Stimulated activated CD4-positive, alpha-beta T cell treated with anti-CD3 and anti-CD28 coated beads, Interleukin-15, amount 100 ng/mL, for 48 hours (primary cell): ENCODE data around the gene SLC30A1.
"Not testable (repeated sequence)": the region's sequence is repeated elsewhere in the genome, so short reads cannot be mapped to it uniquely, and the experiment has no call there.

ENCODE experiments used
- DNase-seq, 2 donors: peaks; one replicate each; pipeline ENCODE4 v3.0.0-alpha.2; 2020; ENCODE audit warnings: low read depth in 2 of 2

The SLC30A1 gene

DNA sequence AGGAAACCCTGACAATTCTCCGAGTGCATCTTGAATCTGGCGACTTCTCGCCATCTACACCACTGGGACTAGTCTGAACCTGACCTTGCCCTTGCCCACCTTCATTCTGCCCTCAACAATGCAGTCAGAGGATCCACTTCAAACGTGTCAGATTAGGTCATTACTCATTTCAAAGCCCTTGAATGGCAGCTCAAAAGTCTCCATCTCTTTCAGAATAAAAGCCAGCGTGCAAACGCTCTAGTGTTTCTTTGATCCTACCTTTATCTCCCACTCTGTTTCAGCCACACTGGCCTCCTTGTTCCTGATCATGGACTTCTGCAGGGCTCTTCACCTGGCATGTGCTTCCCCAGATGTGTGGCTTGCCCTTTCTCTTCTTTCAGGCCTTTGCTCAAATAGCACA, 31.3 kb downstream of the SLC30A1 start:
- DNase-seq, result no peak

DNA sequence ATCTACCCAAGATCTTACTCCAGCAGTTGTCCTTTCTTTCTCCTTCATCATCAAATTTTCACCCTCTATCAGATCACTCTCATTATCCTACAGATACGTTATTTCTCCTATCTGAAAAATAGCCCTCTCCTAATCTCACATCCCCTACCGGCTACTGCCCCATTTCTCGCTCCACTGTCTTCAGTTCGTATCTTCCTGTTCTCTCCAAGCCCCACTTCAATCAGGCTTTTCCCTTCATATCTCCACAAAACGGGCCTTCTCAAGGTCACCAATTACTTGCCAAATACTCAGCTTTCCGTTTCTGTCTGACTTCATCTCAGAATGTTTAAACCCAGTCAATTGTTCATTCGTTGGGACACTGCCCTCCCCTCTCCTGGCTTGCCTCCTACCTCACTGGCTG, 32.4 kb downstream of the SLC30A1 start:
- no peak for DNase-seq

DNA sequence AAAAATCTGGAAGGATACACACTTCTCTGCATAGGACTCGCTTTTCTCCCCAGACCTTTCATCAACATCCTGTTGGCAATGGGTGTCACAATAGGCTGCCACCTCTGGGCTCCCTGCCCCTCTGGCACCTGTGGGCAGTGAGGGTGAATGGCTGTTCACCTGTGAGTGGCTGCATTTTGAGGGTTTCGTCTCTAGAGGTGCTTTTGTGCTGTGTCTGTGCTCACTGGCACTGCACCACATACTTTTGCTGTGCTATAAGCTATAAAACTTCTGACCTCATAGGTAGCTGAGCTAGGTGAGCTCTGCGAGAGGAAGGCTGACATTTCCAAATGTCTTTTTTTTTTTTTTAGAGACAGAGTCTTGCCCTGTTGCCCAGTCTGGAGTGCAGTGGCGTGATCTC, 35.9 kb downstream of the SLC30A1 start:
- no peak for DNase-seq

DNA sequence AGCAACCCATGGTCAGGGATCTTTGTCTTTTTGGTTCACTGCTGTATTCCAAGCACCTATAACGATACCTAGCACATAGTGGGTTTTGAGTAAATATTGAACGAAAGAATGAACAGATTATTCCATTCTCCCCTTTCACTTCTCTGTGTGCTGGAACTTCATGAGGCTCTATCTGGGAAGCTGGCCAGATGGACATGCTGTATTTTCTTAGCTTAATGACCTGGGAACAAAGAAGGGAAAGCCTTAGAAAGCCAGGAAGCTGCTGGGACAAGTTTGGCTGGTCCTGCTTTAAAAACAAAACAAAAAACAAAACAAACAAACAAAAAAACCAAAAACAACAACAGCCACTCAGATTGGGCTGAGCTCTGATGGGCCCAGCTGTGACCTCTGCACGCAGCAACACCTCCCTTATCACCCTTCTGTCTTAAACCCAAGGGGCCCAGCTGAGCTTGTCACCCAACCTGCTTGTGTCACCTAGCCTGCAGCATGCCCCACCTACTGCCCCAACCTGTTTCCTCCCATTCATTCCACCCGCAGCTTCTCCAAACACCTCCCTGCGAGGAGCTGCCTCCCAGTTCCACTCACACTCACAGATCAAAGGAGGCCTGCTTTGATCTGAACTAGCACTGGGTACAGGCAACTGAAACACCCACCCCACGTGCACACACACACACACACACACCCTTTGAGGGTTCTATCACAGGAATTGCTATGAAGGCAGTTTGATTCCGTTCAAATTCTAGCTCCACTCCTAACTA, 37.1 kb downstream of the SLC30A1 start:
- DNase-seq, result no peak

DNA sequence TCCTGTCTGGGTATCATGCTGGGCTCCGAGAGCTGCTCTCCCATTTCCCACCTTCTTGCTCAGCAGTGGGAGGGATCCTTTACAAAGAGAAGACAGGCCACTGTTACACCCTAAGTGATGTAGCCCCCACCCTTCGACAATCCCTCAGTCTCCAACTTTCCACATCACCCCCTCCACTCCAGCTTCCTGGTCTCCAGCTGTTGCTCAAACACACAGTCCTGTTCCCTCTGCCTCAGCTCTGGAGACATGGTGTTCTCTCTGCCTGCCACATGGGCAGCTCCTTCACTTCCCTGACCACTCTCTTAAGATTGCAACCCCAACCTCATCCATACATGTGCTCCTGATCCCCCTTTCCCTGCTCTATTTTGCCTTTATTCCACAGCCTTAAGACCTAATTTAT, 37.7 kb downstream of the SLC30A1 start:
- no peak for DNase-seq

DNA sequence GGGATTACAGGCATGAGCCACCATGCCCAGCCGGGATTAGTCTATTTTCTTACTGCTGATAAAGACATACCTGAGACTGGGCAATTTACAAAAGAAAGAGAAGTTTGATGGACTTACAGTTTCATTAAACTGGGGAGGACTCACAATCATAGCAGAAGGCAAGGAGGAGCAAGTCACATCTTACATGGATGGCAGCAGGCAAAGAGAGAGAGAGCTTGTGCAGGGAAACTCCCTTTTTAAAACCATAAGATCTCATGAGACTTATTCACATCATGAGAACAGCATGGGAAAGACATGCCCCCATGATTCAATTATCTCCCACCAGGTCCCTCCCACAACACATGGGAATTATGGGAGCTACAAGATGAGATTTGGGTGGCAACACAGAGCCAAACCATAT, 38.1 kb downstream of the SLC30A1 start:
- not testable (repeated sequence) for DNase-seq

DNA sequence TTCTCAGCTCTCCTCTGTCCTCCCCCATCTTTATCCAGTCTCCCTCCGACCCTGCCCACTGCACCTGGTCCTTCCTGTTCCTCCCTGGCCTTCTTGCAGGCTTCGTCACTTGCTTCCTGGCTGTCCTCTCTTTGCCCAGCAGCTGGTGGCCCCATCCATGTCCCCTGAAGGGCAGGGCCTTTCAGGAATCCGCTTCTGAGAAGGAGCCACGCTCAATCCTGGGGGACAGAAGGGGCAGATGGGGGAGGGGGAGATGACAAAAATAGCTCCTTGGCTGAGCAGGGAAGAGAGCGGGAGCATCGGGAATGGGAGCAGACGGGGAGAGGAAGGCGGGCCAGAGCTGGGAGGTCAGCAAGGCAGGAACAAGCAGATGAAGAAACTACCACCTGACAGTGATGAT, 40.7 kb downstream of the SLC30A1 start:
- no peak for DNase-seq

DNA sequence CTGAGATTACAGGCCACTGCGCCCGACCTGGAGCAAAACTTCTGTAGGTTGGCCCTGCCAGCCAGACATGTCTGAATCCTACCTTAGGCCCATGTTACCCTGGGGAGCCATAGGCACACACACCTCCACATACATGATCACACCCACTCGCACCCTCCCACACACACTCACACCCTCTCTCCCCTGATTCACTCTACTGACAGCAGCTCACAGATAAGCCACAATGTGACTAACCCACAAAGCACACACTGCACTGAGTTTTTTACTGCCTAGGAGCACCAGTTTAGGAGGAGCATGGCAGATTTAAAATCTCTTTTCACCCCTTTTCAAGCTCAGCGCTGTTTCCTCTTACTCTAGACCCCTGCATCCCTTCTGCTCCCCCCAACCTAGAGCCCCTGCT, 41.7 kb downstream of the SLC30A1 start:
- DNase-seq, result no peak

DNA sequence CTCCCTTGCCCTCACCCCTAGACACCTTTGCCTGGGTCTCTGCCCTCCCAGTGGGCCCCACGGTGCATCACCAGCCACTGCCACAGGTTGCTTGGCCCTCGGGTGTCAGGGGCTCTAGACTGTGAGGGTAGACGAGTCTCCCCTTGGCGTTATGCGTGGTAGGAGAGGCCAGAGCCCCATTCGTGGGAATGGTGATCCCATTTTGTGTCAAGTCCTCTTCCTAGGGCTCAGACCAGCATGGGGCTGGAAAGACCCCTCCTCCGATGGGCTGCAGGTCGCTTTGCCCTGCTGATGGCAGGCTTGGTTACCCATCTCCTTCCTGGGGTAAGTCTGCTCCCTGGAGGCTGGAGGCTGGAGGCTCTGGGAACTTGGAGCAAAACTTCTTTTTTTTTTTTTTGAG, 42.4 kb downstream of the SLC30A1 start:
- DNase-seq, result no peak

DNA sequence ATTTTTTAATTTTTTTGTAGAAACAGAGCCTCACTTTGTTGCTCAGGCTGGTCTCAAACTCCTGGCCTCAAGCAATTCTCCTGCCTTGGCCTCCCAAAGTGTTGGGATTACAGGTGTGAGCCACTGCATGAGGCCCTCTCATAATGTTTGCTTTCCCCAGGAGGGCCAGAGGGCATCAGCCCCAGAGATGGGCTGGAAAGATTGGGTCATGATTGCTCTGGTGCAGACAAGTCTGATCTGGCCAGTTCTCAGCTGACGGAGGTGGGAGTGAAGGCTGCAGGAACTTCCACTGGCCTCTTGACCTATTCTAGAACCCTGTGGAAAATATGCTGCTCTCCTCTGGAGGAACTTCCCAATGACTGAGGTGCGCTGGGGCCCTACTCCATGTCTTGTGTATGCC, 43.6 kb downstream of the SLC30A1 start:
- no peak for DNase-seq

DNA sequence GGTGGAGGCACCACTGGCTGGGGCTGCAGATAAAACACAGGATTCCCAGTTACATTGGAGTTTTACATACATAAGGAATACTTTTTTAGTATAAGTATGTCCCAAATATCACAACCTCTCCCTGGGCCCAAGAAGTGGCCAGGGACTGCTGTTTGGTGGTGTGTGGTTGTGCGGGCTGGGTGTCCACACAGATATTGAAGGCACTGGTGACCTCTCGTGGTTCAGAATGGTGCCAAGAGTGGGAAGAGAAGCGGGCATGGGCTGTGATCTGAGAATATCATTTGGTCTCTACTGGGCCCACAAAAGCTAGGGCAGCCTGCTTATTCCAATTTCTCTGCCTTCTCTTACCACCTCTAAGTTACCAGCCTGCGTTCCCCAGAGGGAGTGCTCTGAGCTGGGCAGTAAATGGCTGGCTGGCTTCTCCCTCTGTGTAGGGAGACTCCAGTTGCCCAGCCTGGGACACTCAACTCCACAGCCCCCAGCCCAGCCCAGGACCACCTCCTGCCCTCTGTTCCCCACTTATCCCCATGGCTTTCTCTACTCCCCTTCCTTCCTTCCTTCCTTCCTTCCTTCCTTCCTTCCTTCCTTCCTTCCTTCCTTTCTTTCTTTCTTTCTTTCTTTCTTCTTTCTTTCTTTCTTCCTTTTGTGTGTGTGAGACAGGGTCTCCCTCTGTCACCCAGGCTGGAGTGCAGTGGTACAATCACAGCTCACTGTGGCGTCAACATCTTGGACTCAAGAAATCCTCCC, 44.2 kb downstream of the SLC30A1 start:
- DNase-seq, result no peak

DNA sequence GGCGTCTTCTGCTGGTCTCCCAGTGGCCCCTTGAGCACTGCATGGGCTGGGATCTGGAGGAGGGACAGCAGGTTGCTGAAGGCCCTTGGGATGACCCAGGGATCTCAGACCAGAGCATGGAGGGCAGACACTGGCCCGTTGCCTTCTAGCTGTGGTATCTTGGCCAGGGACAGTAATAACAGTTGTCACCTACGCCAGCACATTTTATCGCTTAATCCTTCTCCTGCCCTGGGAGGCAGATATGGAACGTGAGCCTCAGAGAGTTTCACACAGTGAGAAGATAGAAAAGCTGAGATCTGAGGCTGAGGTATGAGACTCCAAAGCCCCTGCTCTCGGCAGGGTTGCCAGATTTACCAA, 46.9 kb downstream of the SLC30A1 start:
- DNase-seq, result no peak

DNA sequence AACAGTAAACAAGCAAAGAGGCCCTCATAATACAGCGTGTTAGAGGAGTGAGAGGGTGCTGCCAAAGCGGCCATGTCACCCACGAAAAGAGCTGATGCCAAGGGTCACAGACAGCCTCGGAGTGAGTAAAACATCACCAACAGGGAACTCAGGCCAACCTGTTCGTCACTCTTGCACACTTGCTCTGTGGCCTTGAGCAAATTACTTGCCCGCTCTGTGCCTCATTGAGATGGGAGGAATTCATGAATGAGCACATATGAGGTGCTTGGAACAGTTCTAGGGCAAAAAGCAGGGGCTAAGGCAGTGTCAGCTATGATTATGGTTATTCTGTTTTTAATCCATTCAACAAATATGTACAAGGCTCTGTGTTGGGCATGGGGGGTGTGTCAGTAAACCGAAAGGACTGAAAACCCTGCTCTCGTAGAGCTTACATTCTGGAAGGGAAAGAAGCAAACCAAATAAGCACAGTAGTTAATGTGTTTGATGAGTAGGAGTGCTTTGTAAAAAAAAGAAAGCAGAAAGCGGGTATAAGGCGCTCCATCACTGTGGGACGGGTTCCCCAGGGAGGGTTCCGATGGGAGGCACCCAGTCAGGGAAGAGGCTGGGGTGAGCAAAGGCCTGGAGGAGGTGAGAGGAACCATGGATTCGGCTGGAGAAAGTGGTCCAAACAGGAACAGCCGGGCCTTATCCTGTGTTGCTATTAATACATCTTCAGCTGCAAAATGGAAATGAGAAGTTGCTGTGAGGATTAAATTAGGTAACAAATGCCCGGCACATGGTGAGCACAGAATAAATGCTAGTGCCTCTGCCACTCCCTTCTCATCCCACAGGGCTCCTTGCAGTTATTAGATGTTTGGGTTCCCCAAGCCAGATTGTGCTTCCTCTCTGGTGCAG, 47.5 kb downstream of the SLC30A1 start:
- no peak for DNase-seq

DNA sequence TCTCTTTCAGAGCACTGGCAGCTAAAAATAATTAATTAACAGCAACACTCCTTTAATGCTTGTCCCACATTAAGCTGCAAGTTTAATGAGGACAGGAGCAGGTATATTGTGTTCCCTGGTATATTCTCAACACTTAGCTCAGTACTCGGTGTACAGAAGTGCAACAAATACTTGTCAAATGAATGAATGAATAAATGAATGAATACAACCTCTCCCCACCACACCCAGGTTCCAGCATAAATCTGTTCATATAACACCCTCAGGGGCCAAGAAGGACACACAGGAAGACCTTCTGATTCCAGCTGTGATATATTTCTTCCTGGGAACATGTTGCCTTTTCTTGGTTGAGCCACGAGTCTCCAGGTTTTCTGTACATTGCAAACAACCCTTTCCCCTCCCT, 48.9 kb downstream of the SLC30A1 start:
- DNase-seq, result no peak

DNA sequence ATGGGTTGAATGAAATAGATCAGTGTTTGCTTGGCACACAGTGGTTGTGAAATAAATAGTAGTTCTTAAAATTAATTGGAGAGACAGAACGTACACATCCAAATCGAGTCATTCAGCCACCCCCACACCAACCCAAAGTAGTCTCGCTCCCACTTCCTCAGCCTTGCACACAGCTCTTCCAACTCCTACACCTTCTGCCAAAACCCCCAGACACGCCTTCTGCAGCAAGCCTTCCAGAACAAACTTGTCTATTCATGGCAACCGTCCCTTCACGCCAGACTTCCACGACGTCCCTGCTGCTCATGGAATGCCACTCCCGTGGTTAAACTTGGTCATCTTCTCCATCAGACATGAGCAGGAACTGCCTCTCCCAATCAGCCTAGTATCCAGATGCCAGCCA, 49.5 kb downstream of the SLC30A1 start:
- DNase-seq, result no peak

DNA sequence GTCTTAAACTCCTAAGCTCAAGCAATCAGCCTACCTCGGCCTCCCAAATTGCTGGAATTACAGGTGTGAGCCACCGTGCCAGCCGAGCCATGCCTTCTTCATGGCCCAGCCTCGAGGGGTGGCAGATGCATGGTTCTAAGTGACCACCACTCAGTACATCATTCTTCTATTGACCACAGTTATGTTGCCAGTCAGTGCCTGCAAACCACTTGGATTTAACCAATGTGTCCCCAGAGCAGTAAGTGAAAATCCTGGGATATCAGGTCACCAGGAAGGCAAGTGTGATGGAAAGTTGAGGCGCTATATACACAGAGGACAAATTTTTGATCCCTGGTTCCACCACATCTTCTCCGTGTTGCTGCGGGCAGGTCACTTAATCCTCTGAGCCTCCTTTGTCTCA, 50.0 kb downstream of the SLC30A1 start:
- no peak for DNase-seq

DNA sequence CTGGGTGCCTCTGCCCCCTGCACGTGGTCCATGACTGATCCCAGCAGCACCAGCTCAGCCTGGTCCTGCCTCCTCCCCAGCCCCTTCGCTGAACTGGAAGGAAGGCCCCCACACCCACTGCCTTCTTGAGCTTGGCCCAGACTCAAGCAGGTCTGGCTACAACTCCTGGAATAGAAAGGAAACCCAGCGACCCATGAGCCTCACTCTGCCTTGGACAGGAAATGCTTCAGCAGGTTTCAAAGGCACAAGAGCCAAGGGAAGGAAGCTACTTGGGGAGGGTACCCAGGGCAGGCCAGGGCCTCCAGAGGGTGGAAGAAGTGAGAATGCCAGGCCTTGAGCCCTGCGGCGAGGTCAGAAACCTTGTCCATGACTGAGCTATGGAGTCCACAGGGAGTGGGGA, 51.1 kb downstream of the SLC30A1 start:
- no peak for DNase-seq

DNA sequence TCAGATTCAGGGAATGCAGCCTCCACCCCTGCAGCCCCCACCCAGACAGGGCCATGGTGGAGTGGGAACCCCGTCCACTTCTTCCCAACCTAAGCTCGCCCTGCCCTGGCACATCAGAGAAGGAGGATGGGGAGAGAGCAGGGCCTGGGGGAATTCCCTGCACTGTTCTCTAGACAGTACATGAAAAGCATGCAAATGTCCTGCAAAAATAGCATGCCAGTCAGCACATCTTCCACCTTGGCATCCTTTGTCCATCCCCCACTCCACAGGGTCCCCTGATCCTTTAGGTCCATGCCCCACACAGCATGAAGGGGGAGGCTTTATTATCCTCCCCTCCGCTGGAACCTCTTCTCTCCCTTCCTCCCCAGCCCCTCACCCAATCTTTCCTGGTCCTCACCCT, 52.0 kb downstream of the SLC30A1 start:
- no peak for DNase-seq

DNA sequence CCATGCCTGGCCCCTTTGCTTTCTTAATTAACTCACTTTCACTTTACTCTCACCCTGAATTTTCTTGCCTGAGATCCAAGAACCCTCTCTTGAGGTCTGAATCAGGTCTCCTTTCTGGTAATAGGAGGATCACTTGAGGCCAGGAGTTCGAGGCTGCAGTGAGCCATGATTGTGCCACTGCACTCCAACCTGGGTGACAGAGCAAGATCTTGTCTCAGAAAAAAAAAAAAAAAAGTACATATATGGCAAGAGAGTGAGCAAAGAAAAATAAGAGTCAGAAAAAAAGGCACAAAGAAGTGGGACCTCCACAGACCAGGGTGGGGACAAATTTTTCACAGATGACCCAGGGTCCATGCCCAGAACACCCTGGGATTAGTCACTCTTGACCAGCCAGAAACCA, 52.9 kb downstream of the SLC30A1 start:
- DNase-seq, result no peak

DNA sequence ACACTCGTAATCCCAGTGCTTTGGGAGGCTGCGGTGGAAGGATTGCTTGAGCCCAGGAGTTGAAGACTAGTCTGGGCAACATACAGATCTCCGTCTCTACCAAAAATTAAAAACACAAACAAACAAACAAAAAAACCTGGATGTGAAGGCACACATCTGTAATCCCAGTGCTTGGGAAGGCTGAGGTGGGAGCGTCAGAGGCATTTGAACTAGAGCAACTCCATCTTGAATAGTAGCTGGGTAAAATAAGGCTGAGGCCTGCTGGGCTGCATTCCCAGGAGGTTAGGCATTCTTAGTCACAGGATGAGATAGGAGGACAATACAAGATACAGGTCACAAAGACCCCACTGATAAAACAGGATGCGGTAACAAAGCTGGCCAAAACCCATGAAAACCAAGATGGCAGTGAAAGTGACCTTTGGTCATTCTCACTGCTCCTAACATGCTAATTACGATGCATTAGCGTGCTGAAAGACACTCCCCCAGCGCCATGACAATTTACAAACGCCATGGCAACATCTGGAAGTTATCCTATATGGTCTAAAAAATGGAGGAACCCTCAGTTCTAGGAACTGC, 53.8 kb downstream of the SLC30A1 start:
- DNase-seq, result no peak

DNA sequence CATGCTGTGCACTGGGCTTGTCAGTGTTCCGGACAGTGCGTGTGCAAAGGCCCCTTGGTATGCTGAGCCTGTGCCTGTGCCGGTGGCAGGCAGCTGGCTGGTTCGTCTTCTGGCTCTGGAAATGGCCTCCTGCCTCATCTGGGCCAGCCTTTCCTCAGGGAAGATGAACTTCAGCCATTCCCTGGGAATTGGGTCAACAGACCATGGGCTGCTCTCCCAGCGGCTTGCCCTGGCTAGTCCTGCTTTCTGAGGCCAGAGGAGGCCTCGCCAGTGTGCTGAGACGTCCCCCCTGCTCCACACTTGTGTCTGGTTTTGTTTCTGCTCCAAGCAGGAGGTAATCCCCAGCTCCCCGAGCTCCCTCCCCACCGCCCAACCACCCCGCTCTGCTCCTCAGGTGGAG, 54.4 kb downstream of the SLC30A1 start:
- DNase-seq, result no peak

DNA sequence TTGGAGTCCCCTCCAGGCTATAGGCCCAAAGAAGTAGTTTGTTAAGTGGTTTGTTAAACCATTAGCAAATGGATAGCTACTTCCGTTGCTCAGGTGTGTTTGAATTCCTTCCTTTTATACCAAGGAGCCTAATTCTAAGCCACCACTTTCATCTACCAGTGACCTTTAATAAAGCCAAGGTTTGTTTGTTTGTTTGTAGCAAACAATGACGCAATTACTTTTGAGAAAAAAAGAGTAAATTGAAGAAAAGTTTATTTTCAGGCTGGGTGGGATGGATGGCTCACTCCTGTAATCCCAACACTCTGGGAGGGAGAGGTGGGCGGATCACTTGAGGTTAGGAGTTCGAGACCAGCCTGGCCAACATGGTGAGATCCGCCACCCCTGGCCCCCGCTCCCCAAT, 56.2 kb downstream of the SLC30A1 start:
- no peak for DNase-seq
